PFSK-1 (cell line): ENCODE data around the gene RYR3.

Experiments used
- POLR2AphosphoS5 ChIP-seq: IDR thresholded peaks from 2 replicates; pipeline ENCODE4 v1.6.1; 2012; ENCODE audit warnings: low read depth, mild to moderate bottlenecking, control low read depth, low read length, moderate library complexity
- REST ChIP-seq, 2 experiments: IDR thresholded peaks; 2 replicates each; pipeline versions ENCODE4 v1.6.1 to v1.8.0; 2011 to 2012; ENCODE audit warnings: low read depth in 2 of 2, low read length in 2 of 2, control low read depth in 1 of 2, inconsistent platforms in 1 of 2, mild to moderate bottlenecking in 1 of 2, moderate library complexity in 1 of 2; ENCODE audit not compliant: insufficient read depth in 1 of 2
- SIN3A ChIP-seq: IDR thresholded peaks from 2 replicates; pipeline ENCODE4 v1.6.1; 2012; ENCODE audit warnings: mild to moderate bottlenecking, low read length, moderate library complexity, borderline replicate concordance; ENCODE audit not compliant: insufficient read depth

- TF ChIP-seq POLR2AphosphoS5 (no peak), REST (IDR thresholded peaks at IDR 0.05; ENCODE audit: insufficient read depth in 1 of 2, low read depth in 2 of 2, low read length in 2 of 2) (no peak), SIN3A (no peak)
These were observed 336.0 kb downstream of the RYR3 start for GRCh38 chr15:33646744-33647143.
